PFSK-1 (cell line): ENCODE results near the gene PRR11.

Source experiments
- FOXP2 ChIP-seq: optimal IDR thresholded peaks from 2 replicates; pipeline ENCODE3; 2011; ENCODE audit warnings: borderline replicate concordance, control low read depth, inconsistent platforms; ENCODE audit not compliant: insufficient read depth; ENCODE audit errors: extremely low read length, extremely low read depth
- POLR2AphosphoS5 ChIP-seq: IDR thresholded peaks from 2 replicates; pipeline ENCODE4 v1.6.1; 2012; ENCODE audit warnings: low read depth, mild to moderate bottlenecking, control low read depth, low read length, moderate library complexity
- REST ChIP-seq, 2 experiments: IDR thresholded peaks; 2 replicates each; pipeline versions ENCODE4 v1.6.1 to v1.8.0; 2011 to 2012; ENCODE audit warnings: low read depth in 2 of 2, low read length in 2 of 2, control low read depth in 1 of 2, inconsistent platforms in 1 of 2, mild to moderate bottlenecking in 1 of 2, moderate library complexity in 1 of 2; ENCODE audit not compliant: insufficient read depth in 1 of 2
- SIN3A ChIP-seq: IDR thresholded peaks from 2 replicates; pipeline ENCODE4 v1.6.1; 2012; ENCODE audit warnings: mild to moderate bottlenecking, low read length, moderate library complexity, borderline replicate concordance; ENCODE audit not compliant: insufficient read depth
- TAF1 ChIP-seq: IDR thresholded peaks from 2 replicates; pipeline ENCODE4 v1.6.1; 2012; ENCODE audit warnings: low read length, control low read depth, borderline replicate concordance; ENCODE audit not compliant: insufficient read depth

DNA sequence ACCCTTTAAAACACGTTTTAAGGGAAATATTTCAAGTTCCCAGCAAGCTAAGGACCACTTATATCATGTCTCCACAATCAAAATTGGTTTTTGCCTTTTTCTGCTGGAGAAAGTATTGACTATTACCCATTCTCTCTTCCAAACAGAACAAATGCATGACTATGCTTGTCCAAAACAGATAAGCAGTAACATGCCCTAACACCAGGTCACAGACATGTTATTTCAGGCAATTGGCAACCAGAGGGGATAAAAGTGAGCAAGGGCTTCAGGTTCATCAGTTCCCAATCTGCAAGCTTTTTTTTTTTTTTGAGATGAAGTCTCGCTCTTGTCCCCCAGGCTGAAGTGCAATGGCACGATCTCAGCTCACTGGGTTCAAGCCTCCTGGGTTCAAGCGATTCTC, 15.6 kb upstream of the PRR11 start:
- TF ChIP-seq SIN3A (no peak), POLR2AphosphoS5 (no peak), REST (IDR thresholded peaks at IDR 0.05; ENCODE audit: insufficient read depth in 1 of 2, low read depth in 2 of 2, low read length in 2 of 2) (no peak), TAF1 (no peak), FOXP2 (no peak)
